A549 treated with AZD2906 at 1 μM for 4 hours (cell line): ENCODE data around the gene KCNK13. TPM values are rescaled to one million over a fixed set of nuclear protein-coding genes. Genes with fewer than 3 reads are reported as not detected.

ENCODE experiments used
- total RNA-seq: library from RNA; stranded (reverse); fragments of 200-300 nt; extraction: Qiagen RNA extraction; gene quantifications from 5 replicates; pipeline ENCODE4 v1.2.3, GENCODE V29; 2022

KCNK13 gene
- 0.07 to 0.18 TPM (median 0.14 TPM) in 5 replicates for total RNA-seq

GRCh38 chr14:90061685-90062126 is at the start of gene KCNK13:
KCNK13 (plus strand) TSS chr14:90061994; CDS start chr14:90062206, 212 bp downstream.

Other genes starting within 250 kb of the KCNK13 start
- gene EFCAB11, start 107.3 kb upstream of the KCNK13 start, total RNA-seq: 10.7 to 14.0 TPM (median 11.4 TPM) in 5 replicates
- 11.3 to 16.1 TPM (median 13.1 TPM) in 5 replicates for gene TDP1, start 106.1 kb upstream of the KCNK13 start, total RNA-seq
- gene PSMC1, start 194.6 kb downstream of the KCNK13 start, total RNA-seq: 206 to 359 TPM (median 211 TPM) in 5 replicates